Erythroblast (primary cell): ENCODE results near the gene HORMAD2.

Experiments used
- DNase-seq, 2 experiments: peaks; one replicate each; lab custom pipeline; 2025; lab: John Stamatoyannopoulos, UW
- GATA1 ChIP-seq: IDR thresholded peaks from 2 replicates; pipeline ENCODE4 v1.6.1; 2011; ENCODE audit warnings: low read depth, mild to moderate bottlenecking, control low read depth, low read length, moderate library complexity
- POLR2A ChIP-seq: IDR thresholded peaks from 2 replicates; pipeline ENCODE4 v1.6.1; 2011; ENCODE audit warnings: mild to moderate bottlenecking, low read length

The HORMAD2 gene, protein sequence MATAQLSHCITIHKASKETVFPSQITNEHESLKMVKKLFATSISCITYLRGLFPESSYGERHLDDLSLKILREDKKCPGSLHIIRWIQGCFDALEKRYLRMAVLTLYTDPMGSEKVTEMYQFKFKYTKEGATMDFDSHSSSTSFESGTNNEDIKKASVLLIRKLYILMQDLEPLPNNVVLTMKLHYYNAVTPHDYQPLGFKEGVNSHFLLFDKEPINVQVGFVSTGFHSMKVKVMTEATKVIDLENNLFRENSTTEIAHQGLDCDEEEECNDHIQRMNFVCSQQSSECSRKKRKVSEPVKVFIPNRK

DNA sequence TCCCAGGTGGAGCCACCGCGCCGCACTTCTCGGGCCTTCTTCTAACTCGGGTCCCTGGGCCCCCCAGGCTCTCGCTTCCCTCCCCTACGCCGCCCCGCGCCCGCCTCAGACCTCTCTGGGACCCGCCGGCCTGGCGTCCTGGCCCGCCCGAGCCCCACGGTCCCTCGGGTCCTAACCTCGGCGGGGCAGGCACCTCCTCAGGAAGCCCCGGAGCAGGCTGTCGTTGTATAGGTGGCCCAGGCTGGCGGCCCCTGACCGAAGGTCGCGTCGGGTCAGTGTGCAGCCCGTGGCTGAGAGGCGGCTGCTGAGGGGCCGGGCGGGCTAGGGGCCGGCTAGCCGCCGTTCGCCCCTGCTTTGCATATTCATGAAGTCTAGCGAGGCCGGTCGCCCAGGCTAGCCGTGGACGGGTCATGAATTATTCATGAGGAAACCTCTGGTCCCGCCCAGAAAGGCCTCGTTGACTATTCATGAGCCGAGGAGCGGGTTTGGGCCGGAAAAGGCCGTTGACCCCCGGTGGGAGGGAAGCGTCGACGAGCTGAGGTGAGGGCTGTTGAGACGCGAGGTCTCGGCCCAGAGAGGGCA lies at the start of gene HORMAD2:
Gene HORMAD2 (plus strand): TSS at position 513 of the 582 bp plus-strand sequence. CDS start 13,489 bp downstream, outside the sequence.
- DNase-seq: no peak
- TF ChIP-seq POLR2A (no peak), GATA1 (no peak)

DNA sequence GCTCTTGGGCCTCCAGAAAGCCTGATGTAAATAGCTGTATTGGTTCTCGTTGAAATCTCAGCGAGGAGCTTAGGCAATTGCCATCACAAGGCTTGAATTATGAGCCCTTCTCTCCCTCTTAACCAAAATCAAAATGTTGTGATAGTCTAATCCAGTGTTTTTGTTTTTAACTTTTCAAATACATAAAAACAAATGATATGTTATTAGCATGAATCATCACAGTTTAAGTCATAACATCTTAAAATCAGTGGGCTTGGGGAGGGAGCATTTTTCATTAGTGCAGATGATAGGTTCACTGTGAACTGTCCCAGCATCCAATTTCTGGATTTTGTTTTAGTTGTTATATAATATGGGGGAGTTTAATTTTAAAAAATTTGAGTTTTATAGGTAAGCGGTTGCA lies 48.9 kb upstream of the HORMAD2 start:
- TF ChIP-seq GATA1: no peak
- TF ChIP-seq POLR2A: no peak
- no peak for DNase-seq

DNA sequence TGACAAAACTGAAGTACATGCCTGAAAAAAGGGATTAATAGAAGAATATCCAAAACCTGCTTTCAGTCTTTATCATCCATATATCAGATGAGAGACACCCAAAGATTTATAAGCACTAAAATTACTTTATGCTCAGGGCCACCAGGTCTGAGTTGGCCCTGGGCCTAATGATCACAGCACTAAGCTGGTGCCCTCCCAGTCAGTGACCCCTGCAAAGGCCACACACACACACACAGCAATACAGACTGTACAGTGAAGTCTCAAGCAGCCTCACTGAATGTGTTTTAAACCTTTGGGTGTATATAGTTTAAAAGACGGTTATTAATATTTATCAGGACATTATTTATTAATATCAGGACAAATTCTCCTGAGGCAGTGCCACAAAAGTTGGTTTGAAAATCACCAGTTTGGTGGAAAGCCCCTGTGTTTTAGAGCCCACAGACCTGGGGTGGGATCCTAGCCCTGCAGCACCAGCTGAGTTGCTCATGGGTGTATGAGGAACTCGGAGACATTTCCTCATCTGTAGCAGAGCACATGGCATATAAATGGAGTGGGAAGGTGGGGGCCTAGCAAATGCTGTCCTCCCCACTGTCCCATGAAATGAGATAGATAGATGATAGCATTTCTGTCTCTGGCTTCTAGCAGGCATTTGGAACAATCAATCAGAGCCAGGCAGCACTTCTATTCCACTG lies 48.4 kb upstream of the HORMAD2 start:
- no peak for DNase-seq
- TF ChIP-seq GATA1: no peak
- no peak for TF ChIP-seq POLR2A

DNA sequence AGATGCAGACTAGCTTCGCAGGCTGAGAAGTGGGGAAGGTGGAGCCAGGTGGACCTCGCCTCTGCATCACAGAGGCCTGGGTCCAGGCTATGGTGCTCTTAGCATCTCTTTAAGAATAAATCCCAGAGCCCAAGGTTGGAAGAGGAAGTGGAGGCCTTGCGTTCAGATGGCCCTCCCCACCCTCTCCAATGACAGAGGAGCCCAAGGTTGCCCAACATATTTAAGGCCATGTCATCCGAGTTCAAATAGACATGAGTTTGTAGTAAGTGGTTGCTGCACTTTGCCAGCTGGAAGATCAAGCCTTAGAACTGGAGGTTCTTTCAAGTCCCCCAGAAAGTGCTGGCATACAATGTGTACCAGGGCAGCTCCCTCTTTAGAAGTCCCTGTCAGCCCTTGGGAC lies 47.1 kb upstream of the HORMAD2 start:
- no peak for DNase-seq
- no peak for TF ChIP-seq GATA1
- TF ChIP-seq POLR2A: no peak

DNA sequence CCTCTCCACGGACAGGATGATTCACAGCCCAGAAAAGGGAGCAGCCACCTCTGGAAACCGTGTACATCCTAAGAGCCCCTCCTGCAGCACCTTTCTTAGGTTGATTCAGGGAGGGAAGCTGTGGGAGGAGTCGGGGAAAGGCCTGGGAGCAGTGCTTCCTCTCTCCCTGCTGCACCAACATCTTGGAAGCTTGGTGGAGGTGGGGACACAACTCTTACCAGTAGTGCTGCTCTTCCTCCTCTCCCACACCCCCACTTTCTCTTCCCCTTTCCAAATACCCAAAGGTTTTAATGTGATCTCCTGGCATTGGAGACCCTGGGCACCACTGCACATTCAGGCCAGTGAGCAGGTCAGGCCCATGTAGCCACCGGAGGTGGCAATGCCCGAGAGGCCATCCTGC lies 46.4 kb upstream of the HORMAD2 start:
- no peak for DNase-seq
- no peak for TF ChIP-seq POLR2A
- TF ChIP-seq GATA1: no peak

DNA sequence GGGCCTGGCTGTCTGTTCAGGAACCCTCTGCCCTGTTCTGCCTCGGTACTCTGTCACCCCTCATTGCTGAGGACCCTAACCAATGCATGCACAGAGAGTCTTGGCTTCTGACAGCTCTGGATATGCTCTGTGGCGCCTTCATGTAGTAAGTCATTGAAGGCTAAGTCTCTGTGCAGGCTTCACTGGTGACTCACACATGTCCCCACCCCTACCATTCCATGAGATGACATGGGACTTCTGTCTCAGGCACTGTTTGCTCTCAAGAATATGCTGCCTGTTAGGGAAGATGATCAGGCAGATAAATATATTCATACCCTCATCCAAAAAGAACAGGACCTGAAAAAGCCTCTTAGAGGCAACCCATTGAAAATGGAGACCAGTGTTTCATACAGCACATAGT lies 43.6 kb upstream of the HORMAD2 start:
- peak in 1 of 2 experiments; percentile 58 for DNase-seq
- no peak for TF ChIP-seq GATA1
- no peak for TF ChIP-seq POLR2A

DNA sequence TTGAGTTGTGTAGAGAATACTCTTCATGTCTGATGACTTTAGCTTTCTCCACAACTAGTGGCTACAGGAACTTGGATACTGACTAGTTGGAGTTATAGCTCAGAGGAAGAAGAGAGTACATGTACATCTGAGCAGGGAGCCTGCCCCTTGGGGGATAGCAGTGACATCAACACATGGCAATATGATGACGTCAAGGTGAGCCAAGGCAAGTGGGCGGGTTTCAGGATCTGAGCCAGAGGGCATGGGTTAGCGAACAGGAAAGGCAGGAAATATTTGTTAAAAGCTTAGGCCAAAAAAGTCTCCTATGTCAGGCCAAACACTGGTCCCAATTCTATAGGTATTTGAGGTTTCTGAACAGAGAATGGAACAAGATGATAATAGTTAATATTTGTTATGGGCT lies 42.0 kb upstream of the HORMAD2 start:
- TF ChIP-seq POLR2A: no peak
- no peak for TF ChIP-seq GATA1
- peak in 1 of 2 experiments; percentile 30 for DNase-seq

DNA sequence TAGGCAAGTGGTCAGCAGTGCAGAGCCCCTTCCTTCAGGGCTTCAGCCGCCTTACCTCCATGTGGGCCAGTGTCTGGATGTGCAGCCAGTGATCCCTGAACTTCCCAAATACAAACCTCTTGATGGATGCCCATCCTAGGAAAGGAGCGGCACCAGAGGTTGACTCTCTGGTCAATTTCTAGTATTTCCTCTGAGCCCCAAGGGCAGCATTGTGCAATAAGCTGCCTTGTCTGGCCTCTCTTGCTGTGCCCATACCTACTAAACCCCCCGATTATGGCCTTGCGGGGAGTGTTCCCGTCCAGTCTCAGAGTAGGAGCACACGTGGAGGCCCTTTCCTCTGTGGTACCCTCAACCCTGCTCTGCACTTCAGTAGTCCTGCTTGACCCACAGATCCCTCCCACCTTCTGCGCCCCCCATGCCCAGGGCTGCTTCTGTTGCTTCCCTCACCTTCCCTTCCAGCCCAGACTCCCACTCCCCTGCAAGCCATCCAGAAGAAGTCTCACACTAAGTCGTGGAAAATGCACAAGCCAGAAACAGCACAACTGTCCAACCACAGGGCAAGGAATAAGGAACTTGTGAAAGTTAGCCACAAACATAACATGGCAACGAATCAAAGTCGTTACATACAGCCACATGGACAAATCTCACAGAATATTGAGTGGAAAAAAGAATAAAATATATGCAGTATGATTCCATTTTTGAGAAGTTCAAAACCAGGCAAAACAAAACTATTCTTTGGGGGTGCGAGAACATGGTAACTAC lies 39.6 kb upstream of the HORMAD2 start:
- TF ChIP-seq POLR2A (no peak), GATA1 (no peak)
- no peak for DNase-seq

DNA sequence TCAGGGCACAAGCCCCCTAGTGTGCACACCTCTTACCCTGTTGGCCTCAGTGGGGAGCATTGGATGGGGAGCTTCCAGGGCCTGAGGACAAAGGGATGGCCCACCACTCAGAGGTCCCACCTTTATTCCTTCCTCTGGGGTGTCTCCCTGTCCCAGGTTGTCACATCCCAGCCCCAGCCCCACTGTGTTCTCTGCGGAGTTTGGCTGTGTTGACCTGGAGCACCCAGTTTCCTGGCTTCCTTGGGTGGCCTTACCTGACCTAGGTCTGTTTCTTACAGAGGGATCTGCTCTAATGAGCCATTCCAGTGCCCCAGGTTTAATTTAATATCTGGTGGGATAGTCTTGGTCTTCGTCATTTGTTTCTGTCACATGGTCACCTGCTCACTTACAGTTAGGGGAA lies 38.8 kb upstream of the HORMAD2 start:
- no peak for DNase-seq
- TF ChIP-seq GATA1: no peak
- no peak for TF ChIP-seq POLR2A

DNA sequence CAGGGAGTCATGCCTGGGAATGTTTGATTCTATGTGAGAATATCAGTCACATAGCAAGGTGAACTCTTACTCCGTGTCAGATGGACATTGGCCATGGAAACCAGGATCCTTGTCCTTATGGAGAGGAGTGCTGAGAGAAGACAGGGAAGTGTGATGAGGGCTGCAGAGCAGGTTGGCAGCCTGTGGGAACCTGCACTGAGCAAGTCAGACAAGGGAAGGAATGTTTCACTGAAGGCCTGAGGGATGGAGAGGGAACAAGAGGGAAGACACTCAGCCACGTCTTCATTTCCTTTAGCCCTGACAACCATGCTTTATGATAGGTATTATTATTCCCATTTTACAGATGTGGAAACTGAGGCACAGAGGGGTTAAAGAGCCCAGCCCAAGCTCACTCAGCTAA lies 38.4 kb upstream of the HORMAD2 start:
- TF ChIP-seq POLR2A (no peak), GATA1 (no peak)
- DNase-seq: no peak

DNA sequence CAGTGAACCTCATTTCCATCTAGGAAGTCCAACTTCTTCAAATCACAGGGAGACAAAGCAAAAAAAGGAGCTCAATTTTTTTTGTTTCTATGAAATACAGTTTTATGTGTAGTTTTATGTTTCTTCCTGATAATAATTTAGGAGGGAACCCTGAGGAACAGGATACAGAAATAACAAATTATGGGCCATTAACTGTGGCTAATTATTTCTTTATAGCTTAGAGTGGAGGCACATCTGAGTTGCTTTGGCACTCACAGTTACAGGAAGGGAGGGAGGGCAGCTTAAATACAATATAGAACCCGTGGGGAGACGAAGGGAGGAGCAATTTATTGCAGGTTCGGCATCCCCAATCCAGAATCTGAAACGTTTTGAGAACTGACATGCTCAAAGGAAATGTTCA lies 37.1 kb upstream of the HORMAD2 start:
- TF ChIP-seq GATA1 (no peak), POLR2A (no peak)
- no peak for DNase-seq

DNA sequence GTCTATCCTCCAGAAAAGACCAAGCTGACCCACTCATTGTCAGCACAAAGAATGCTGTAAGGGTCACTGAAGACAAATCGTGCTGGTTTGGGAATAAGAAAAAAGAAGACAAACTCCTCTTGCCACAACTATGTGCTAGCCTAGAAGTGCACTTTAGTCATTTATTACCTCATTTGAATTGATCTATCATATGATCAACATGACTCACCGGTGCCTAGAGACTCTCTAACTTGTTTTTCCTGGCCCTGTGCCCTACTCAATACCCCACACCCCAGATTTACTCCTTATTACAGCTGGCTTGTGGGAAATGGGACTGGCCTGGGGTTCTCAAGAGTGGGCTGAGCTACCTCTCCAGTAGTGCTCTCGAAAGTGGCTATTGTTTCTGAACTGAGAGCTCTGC lies 35.9 kb upstream of the HORMAD2 start:
- peak in 1 of 2 experiments; percentile 40 for DNase-seq

DNA sequence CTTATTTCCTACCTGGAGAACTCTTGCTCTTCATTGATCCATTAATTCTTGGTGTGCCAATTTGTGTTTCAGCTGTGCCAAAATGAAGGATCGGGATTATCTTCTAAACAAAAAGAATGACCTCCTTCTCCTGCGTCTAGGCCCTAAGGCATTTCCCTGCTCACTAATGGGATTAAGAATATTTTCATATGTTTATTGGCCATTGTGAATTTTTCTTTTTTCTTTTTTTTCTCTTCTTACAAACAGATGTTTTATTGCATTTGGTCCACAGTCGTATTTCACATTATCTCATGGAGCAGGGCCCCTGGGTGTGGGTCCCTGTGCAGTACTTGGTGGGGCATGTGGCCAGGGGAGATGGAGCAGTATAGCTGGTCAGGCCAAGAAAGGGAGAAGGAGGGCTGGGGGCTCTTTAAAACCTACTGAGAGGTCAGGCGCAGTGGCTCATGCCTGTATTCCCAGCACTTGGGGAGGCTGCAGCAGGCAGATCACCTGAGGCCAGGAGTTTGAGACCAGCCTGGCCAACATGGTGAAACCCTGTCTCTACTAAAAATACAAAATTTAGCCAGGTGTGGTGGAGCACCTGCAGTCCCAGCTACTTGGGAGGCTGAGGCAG lies 35.3 kb upstream of the HORMAD2 start:
- TF ChIP-seq POLR2A (no peak), GATA1 (no peak)
- no peak for DNase-seq

More for the DNA sequence above, 35.9 kb upstream of the HORMAD2 start:
- no peak for TF ChIP-seq POLR2A

DNA sequence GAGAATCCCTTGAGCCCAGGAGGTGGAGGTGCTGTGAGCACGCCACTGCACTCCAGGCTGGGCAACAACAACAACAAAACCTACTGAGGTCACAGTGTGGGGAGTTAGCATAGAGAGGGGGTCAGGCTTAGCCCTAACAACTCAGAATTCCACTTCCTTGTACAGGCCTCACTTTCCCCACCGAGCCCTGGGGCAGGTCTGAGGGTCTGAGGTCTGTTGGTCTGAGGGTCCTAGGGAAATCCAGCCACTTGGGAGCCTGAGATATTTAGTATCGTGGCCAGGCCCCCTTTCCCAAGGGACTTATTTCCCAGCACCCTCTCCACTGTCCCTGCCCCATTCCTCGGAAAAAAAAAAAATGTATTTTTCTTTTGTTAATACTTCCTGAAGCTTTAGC lies 34.8 kb upstream of the HORMAD2 start:
- DNase-seq: no peak
- TF ChIP-seq POLR2A (no peak), GATA1 (no peak)
